ENCODE measurements around the gene CCNQ.
A peak's percentile ranks its signal among the peaks of the same experiment; 100 is the strongest.
"Not testable (repeated sequence)": the region's sequence is repeated elsewhere in the genome, so short reads cannot be mapped to it uniquely, and the experiment has no call there.

Gene CCNQ

GRCh38 chrX:153608376-153608775 lies 9.4 kb upstream of the CCNQ start:
- no peak overlapping the region for H3K9ac ChIP-seq (ENCODE audit: low read length)
- no peak overlapping the region for H3K4me3 ChIP-seq (ENCODE audit: low read length)
- peaks cover 2% of the 10 kb centered on the region for H3K27me3 ChIP-seq (ENCODE audit: control insufficient read depth, insufficient read depth, low read length)
- H3K36me3 ChIP-seq (ENCODE audit: control insufficient read depth, insufficient read depth, low read length): no peaks in the 10 kb centered on the region
- H3K27ac ChIP-seq (ENCODE audit: low read depth, low read length): no peak overlapping the region
- peaks cover 3% of the 10 kb centered on the region for H3K4me1 ChIP-seq (ENCODE audit: control insufficient read depth, insufficient read depth, low read length)

- no peak overlapping the region for H3K27ac ChIP-seq (ENCODE audit: low read depth, low read length)
- peaks cover 2% of the 10 kb centered on the region for H3K27me3 ChIP-seq (ENCODE audit: control insufficient read depth, insufficient read depth, low read length)
- H3K36me3 ChIP-seq (ENCODE audit: control insufficient read depth, insufficient read depth, low read length): no peaks in the 10 kb centered on the region
- no peak overlapping the region for H3K9ac ChIP-seq (ENCODE audit: low read length)
- H3K4me1 ChIP-seq (ENCODE audit: control insufficient read depth, insufficient read depth, low read length): peaks cover 3% of the 10 kb centered on the region
- no peak overlapping the region for H3K4me3 ChIP-seq (ENCODE audit: low read length)
These were observed 7.6 kb upstream of the CCNQ start for GRCh38 chrX:153606503-153606902.

GRCh38 chrX:153604666-153605380 lies 5.9 kb upstream of the CCNQ start:
- not testable (repeated sequence) for H3K9ac ChIP-seq (ENCODE audit: low read length); H3K36me3 ChIP-seq (ENCODE audit: control insufficient read depth, insufficient read depth, low read length); H3K27me3 ChIP-seq (ENCODE audit: control insufficient read depth, insufficient read depth, low read length); H3K4me1 ChIP-seq (ENCODE audit: control insufficient read depth, insufficient read depth, low read length); H3K4me3 ChIP-seq (ENCODE audit: low read length); H3K27ac ChIP-seq (ENCODE audit: low read depth, low read length)

- no peaks in the 10 kb centered on the region for H3K36me3 ChIP-seq (ENCODE audit: control insufficient read depth, insufficient read depth, low read length)
- no peaks in the 10 kb centered on the region for H3K4me1 ChIP-seq (ENCODE audit: control insufficient read depth, insufficient read depth, low read length)
- peaks cover 4% of the 10 kb centered on the region for H3K27me3 ChIP-seq (ENCODE audit: control insufficient read depth, insufficient read depth, low read length)
- no peak overlapping the region for H3K27ac ChIP-seq (ENCODE audit: low read depth, low read length)
- H3K4me3 ChIP-seq (ENCODE audit: low read length): no peak overlapping the region
- no peak overlapping the region for H3K9ac ChIP-seq (ENCODE audit: low read length)
These were observed 4.3 kb upstream of the CCNQ start for GRCh38 chrX:153603131-153603656.

GRCh38 chrX:153602601-153603000 lies 3.7 kb upstream of the CCNQ start:
- Histone ChIP-seq H3K9ac (ENCODE audit: low read length) (no peak overlapping the region), H3K4me1 (ENCODE audit: control insufficient read depth, insufficient read depth, low read length) (no peaks in the 10 kb centered on the region), H3K27me3 (ENCODE audit: control insufficient read depth, insufficient read depth, low read length) (peaks cover 4% of the 10 kb centered on the region), H3K36me3 (ENCODE audit: control insufficient read depth, insufficient read depth, low read length) (no peaks in the 10 kb centered on the region), H3K27ac (ENCODE audit: low read depth, low read length) (no peak overlapping the region), H3K4me3 (ENCODE audit: low read length) (no peak overlapping the region)

GRCh38 chrX:153601511-153602110 lies 2.7 kb upstream of the CCNQ start:
- no peak overlapping the region for H3K27ac ChIP-seq (ENCODE audit: low read depth, low read length)
- no peak overlapping the region for H3K9ac ChIP-seq (ENCODE audit: low read length)
- no peak overlapping the region for H3K4me3 ChIP-seq (ENCODE audit: low read length)
- H3K27me3 ChIP-seq (ENCODE audit: control insufficient read depth, insufficient read depth, low read length): peaks cover 4% of the 10 kb centered on the region
- H3K4me1 ChIP-seq (ENCODE audit: control insufficient read depth, insufficient read depth, low read length): no peaks in the 10 kb centered on the region
- H3K36me3 ChIP-seq (ENCODE audit: control insufficient read depth, insufficient read depth, low read length): no peaks in the 10 kb centered on the region

- Histone ChIP-seq H3K27me3 (ENCODE audit: control insufficient read depth, insufficient read depth, low read length) (peaks cover 4% of the 10 kb centered on the region), H3K36me3 (ENCODE audit: control insufficient read depth, insufficient read depth, low read length) (no peaks in the 10 kb centered on the region), H3K4me1 (ENCODE audit: control insufficient read depth, insufficient read depth, low read length) (no peaks in the 10 kb centered on the region), H3K9ac (ENCODE audit: low read length) (no peak overlapping the region), H3K27ac (ENCODE audit: low read depth, low read length) (no peak overlapping the region), H3K4me3 (ENCODE audit: low read length) (no peak overlapping the region)
These were observed 2.0 kb upstream of the CCNQ start for GRCh38 chrX:153600921-153601320.

- H3K9ac ChIP-seq (ENCODE audit: low read length): no peak overlapping the region
- H3K4me3 ChIP-seq (ENCODE audit: low read length): peak overlapping the region; percentile 65
These were observed 1.1 kb upstream of the CCNQ start for GRCh38 chrX:153600032-153600373.

GRCh38 chrX:153599192-153600031 lies 473 bp upstream of the CCNQ start:
- Histone ChIP-seq H3K36me3 (ENCODE audit: control insufficient read depth, insufficient read depth, low read length) (no peaks in the 10 kb centered on the region), H3K27me3 (ENCODE audit: control insufficient read depth, insufficient read depth, low read length) (peaks cover 4% of the 10 kb centered on the region), H3K4me3 (ENCODE audit: low read length) (peak overlapping the region; percentile 65), H3K27ac (ENCODE audit: low read depth, low read length) (peak overlapping the region; percentile 65), H3K4me1 (ENCODE audit: control insufficient read depth, insufficient read depth, low read length) (no peaks in the 10 kb centered on the region), H3K9ac (ENCODE audit: low read length) (no peak overlapping the region)

More at GRCh38 chrX:153600032-153600373, 1.1 kb upstream of the CCNQ start:
- peaks cover 4% of the 10 kb centered on the region for H3K27me3 ChIP-seq (ENCODE audit: control insufficient read depth, insufficient read depth, low read length)
- H3K4me1 ChIP-seq (ENCODE audit: control insufficient read depth, insufficient read depth, low read length): no peaks in the 10 kb centered on the region
- H3K36me3 ChIP-seq (ENCODE audit: control insufficient read depth, insufficient read depth, low read length): no peaks in the 10 kb centered on the region
- H3K27ac ChIP-seq (ENCODE audit: low read depth, low read length): no peak overlapping the region

- Histone ChIP-seq H3K4me3 (ENCODE audit: low read length) (no peak overlapping the region), H3K9ac (ENCODE audit: low read length) (no peak overlapping the region), H3K27me3 (ENCODE audit: control insufficient read depth, insufficient read depth, low read length) (peaks cover 4% of the 10 kb centered on the region), H3K4me1 (ENCODE audit: control insufficient read depth, insufficient read depth, low read length) (no peaks in the 10 kb centered on the region), H3K27ac (ENCODE audit: low read depth, low read length) (no peak overlapping the region), H3K36me3 (ENCODE audit: control insufficient read depth, insufficient read depth, low read length) (peaks cover 3% of the 10 kb centered on the region)
These were observed 1.8 kb downstream of the CCNQ start for GRCh38 chrX:153596981-153597750.

- Histone ChIP-seq H3K4me1 (ENCODE audit: control insufficient read depth, insufficient read depth, low read length) (no peaks in the 10 kb centered on the region), H3K27me3 (ENCODE audit: control insufficient read depth, insufficient read depth, low read length) (peaks cover 4% of the 10 kb centered on the region), H3K9ac (ENCODE audit: low read length) (no peak overlapping the region), H3K36me3 (ENCODE audit: control insufficient read depth, insufficient read depth, low read length) (peaks cover 3% of the 10 kb centered on the region), H3K27ac (ENCODE audit: low read depth, low read length) (no peak overlapping the region), H3K4me3 (ENCODE audit: low read length) (no peak overlapping the region)
These were observed 2.8 kb downstream of the CCNQ start for GRCh38 chrX:153595859-153596857.
